Stimulated activated naive CD4-positive, alpha-beta T cell treated with Interleukin-2 at 50 U/mL for 16 hours (primary cell): Measurements from ENCODE around the gene SLC28A1.

Source experiments
- DNase-seq: peaks from one replicate; lab custom pipeline; 2025; lab: John Stamatoyannopoulos, UW

The SLC28A1 gene

DNA sequence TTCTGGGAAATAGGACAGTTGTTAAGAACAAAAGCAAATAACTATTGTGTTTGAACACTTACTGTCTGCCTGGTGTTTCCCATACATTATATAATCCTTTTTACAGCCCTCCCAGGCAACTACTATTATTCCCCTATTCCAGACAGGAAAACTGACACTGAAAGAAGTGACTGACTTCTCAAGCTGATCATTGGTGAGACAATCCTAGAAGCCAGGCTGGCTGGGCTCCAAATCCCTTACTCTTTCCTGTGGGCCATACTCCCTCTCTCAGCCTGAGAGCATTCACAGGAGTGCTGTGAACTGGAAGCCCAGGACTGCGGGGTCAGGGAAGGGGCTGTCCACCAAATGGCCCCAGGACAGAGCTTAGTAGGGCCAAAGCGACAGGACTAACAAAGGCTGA is 58.0 kb downstream of the SLC28A1 start:
- no peak for DNase-seq

GRCh38 chr15:84944311-84944710 is 59.8 kb downstream of the SLC28A1 start:
- no peak for DNase-seq

GRCh38 chr15:84944861-84945260 is 60.4 kb downstream of the SLC28A1 start:
- no peak for DNase-seq

GRCh38 chr15:84946772-84947489 is 62.5 kb downstream of the SLC28A1 start:
- DNase-seq = no peak

DNA sequence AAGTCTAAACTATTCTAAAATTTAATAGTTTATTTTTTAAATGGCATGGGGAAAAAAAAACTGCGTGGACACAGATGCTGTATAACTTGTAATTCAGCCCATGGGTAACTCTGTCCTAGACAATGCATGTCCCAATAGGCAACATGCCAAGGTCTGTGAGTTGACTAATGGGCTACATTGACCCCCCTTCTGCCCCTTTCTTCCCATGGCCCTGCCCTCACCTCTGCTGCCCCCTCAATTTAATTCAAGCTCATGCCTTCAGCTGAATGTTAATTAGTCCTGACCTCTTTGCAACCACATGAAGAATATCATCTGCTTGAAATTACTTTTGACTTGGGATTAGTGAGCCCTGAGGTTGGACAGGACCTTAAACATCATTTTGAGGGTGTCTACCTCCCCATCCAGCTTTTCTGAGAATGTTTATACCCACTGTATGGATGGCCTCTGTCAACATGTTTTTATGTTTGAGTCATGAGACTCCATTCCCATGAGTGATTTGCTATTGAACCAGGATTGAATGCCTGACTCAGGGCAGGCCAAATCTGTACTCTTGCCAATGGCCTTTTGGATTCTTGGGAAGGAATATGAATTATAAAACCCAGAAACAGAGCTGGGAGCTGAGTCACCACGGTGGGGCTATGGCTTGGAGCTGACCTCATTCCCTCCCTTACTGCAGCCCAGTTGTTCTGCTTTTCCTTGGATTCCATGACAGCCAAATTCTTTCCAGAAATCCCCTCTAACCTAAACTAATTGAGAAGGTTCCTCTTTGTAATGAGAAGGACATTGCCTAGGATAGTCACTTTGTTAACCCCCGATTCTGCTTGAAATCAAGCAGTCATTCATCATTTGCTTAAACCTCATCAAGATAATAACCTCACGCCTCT is 63.7 kb downstream of the SLC28A1 start:
- DNase-seq = no peak

DNA sequence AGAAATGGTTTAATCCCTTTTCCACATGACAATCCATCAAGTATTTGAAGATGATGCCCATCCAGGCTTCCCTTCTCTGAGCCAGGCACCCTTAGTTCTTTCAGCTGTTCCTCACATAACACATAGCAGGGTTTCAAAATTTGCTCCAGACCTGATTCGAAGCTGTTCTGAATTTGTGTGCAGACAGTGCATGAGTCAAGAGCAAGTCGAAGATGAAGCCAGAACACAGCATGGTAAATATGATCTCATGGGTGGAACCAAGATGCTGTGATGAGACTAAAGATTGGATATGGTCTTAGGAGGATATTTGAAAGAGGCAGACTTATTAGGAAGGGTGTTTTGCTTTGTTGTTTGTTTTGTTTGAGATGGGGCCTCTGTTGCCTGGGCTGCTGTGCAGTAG is 64.6 kb downstream of the SLC28A1 start:
- no peak for DNase-seq

GRCh38 chr15:84949845-84950569 is 65.5 kb downstream of the SLC28A1 start:
- no peak for DNase-seq

- DNase-seq = no peak
Observed at GRCh38 chr15:84950570-84951111, 66.2 kb downstream of the SLC28A1 start.

DNA sequence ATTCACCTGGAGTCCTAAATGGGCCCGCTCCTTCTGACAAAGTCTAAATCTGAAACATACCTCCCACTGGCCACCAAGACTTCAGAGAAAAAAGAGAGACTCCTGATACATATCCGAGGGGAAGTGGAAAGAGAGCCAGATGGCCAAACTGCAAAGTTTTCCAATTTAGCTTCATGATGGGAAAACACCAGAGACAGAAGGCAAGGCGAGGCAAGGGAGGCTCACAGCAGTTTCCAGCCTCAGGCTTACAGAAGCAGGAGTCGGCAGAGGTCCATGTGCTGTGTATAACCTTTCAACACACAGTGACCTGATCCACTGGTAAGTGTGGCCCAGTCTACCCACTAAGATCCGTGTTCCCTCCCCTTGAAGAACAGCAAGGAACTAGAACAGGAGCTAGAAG is 67.3 kb downstream of the SLC28A1 start:
- DNase-seq = no peak

- no peak for DNase-seq
Observed at GRCh38 chr15:84953136-84953535, 68.7 kb downstream of the SLC28A1 start.

GRCh38 chr15:84953726-84954125 is 69.3 kb downstream of the SLC28A1 start:
- no peak for DNase-seq

DNA sequence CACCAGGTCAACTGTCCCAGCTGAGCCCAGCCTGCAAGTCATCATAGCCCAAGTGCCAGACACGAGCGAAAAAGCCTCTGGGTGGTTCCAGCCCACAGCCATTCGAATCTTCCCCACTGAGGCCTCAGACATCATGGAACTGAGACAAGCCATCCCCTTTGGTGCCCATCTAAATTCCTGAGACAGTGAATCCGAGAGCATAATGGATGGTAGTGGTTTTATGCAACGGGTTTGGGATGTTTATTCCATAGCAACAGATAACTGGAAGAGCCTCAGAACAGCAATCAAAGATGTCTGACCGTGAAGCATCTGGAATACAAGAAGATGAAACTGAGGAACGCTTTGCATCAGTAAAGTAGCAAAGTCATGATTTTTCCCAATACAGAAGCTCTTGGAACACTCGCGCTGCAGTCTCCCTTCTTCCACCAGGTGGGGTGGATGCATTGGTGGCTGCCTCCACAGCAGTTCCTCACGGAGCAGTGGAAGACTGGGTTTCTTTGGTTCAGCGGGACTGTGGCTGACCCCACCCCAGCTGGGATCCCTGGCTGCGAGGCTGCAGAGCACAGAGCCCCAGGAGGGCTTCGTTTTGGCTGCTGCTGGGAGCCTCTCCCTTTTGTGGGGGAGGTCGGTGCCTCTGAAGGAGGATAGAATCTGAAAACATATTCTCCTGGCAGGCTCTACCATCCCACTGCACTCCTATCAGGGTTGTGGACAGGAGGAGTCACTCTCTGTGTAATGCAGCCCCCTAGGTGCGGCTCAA is 70.8 kb downstream of the SLC28A1 start:
- peak; percentile 10 for DNase-seq

DNA sequence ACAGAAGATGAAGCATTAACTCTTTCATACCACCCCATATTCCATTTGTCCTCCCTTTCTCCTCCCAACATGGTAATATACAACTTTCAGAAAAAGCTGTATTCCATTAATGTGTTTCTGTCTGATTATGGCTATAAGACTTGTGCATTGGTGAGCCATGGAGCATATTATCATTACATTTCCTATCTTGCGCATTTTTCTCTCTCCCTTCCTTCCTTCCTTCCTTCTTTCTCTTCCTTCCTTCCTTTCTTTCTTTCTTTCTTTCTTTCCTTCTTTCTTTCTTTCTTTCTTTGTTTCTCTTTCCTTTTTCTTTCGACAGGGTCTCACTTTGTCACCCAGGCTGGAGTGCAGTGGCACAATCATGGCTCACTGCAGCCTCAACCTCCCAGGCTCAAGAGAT is 71.7 kb downstream of the SLC28A1 start:
- DNase-seq = no peak

DNA sequence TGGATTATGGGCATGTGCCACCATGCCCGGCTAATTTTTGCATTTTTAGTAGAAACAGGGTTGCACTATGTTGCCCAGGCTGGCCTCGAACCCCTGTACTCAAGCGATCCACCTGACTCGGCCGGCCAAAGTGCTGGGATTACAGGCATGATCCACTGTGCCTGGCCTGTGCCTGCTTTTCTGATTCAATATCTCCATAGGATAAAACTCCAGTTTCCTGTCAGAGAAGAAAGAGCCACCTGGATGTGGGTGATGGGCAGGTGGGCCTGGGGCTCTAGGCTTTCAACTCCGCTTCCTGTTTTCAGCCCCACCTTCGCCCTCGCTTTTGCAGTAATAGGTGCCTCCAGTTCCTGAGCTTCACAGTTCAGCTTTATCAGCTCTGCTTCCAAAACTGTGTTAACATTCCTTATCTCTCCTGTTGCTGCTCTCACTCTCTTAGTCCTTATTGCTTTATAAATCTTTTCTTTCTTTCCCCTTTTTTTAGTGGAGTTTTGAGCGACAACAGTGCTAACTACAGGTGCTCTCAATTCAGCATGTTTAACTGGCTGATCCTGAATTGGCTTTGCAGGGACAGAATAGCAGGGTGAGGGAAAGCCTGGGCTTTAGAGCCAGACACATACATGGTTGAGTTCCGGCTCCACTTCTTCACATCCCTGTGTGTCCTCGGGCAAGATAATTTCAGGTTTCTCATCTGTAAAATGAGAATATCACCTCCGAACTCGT is 76.1 kb downstream of the SLC28A1 start:
- DNase-seq = no peak

- DNase-seq = no peak
Observed at GRCh38 chr15:84961114-84961452, 76.6 kb downstream of the SLC28A1 start.

DNA sequence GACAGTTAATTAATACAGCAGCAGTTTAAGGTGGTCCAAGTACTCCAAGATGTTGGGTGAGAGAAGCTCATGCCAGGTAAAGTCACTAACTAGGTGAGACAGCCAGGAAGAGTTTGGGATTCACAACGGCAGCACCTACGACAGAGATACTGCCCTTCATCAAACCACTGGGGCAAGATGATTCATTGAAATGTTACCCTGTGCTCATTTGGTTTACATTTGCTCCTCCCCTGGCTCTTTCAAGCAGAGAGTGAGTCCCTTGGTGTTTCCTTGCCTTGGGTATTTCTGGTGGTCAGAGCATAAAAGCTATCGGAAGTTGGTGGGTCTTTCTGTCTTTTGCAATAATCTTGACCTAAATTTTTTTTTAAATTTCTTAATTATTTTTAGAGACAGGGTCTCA is 77.2 kb downstream of the SLC28A1 start:
- no peak for DNase-seq

- DNase-seq = no peak
Observed at GRCh38 chr15:84962955-84963354, 78.5 kb downstream of the SLC28A1 start.

DNA sequence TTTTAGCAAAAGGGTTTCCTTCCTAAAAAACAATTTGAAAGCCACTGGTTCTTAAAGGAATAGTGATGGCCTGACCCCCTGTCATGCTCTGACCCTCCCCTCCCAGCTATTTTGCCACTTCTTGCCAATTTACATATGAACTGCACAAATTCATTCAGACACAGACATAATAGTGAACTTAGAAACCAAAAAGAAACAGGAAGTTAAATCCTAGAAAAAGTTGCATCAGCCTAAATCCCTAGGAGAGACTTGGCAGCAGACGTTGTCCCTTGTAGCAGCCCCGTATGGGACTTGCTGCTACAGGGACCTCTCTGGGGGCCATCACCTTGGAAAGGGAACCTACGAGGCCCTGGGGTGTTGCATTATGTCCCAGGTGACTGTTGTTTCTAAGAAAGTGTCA is 82.9 kb downstream of the SLC28A1 start:
- DNase-seq = no peak

DNA sequence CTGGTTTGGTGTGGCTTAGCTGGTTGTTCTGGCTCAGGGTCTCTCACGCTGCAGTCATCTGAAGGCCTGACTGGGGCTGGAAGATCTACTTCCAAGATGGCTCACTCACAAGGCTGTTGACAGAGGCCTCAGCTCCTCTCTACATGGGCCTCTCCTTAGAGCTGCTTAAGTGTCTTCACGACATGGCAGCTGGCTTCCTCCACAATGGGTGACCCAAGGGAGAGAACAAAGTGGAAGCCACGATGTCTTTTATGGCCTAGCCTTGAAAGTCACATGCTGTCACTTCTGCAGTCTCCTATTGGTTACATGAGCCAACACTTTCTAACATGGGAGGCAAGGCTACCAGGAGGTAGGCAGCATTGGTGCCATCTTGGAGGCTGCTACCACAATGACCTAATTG is 83.8 kb downstream of the SLC28A1 start:
- DNase-seq = no peak

DNA sequence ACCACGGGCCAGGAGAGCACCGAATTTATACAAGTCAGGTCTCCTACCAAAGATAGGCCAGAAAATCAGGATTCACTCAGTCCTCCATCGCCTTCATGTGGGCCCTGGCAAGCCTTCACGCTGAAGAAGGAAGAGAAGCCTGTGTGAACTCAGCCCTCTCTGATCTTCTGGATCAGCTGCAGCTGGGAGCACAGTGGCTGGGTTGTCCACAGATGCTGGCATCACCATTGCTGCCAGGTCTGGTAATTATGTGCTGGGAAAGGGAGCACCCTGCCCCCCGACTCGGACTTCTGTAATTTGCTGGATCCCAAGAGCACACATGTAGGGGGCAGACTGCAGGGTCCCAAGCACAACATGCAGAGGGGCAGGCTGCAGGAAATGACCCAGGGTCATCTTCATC is 84.8 kb downstream of the SLC28A1 start:
- no peak for DNase-seq

GRCh38 chr15:84970843-84971242 is 86.4 kb downstream of the SLC28A1 start:
- no peak for DNase-seq
